ENCODE measurements around the gene CREG1. TPM values are rescaled to one million over a fixed set of nuclear protein-coding genes. Genes with fewer than 3 reads are reported as not detected.

CREG1 gene
- polyA plus RNA-seq, 1 experiment: 27.5 TPM

DNA sequence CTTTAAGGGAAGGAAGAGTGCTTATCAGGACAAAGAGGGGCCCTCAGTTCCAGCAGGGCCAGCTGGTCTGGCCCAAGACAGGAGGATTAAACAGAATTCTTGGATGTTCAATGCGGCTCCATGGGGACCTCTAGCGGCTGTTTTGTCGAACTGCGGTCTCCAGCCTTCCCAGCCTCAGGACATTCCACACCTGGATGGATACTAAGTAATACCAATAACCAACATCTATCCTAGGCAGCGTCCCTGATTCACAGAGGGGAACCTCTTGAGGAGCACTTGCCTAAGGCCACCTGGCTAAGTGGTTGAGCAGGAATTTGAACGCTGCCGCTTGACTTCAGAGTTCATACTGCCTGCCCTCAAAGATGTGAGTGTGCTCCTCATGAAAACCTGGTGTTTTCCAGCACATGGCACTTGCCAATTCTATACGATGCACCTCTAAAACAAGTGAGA, 19.7 kb downstream of the CREG1 start:
- CTCF ChIA-PET: interaction anchor here (0.6 to 3.6 kb wide), 40 partner anchors 8 to 649 kb away, joined by 3 to 39 read pairs (median 4); partner anchors contain the start of genes CD247 and CREG1
- no peak overlapping the region for H3K4me3 ChIP-seq (ENCODE audit: low read depth, low read length)
- H3K27me3 ChIP-seq (ENCODE audit: control insufficient read depth, insufficient read depth, low read length): peaks cover 2% of the 10 kb centered on the region; the same call in 1 of the 2 replicates
- TF ChIP-seq, protein P1, sequence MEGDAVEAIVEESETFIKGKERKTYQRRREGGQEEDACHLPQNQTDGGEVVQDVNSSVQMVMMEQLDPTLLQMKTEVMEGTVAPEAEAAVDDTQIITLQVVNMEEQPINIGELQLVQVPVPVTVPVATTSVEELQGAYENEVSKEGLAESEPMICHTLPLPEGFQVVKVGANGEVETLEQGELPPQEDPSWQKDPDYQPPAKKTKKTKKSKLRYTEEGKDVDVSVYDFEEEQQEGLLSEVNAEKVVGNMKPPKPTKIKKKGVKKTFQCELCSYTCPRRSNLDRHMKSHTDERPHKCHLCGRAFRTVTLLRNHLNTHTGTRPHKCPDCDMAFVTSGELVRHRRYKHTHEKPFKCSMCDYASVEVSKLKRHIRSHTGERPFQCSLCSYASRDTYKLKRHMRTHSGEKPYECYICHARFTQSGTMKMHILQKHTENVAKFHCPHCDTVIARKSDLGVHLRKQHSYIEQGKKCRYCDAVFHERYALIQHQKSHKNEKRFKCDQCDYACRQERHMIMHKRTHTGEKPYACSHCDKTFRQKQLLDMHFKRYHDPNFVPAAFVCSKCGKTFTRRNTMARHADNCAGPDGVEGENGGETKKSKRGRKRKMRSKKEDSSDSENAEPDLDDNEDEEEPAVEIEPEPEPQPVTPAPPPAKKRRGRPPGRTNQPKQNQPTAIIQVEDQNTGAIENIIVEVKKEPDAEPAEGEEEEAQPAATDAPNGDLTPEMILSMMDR (IDR thresholded peaks at IDR 0.05; ENCODE audit: insufficient read depth, low read depth, low read length): peak; percentile 94
- no peak for DNase-seq (ENCODE audit: low read depth)
- H3K36me3 ChIP-seq (ENCODE audit: control insufficient read depth, insufficient read depth, low read length): no peaks in the 10 kb centered on the region
- POLR2A ChIA-PET: no interaction called here

DNA sequence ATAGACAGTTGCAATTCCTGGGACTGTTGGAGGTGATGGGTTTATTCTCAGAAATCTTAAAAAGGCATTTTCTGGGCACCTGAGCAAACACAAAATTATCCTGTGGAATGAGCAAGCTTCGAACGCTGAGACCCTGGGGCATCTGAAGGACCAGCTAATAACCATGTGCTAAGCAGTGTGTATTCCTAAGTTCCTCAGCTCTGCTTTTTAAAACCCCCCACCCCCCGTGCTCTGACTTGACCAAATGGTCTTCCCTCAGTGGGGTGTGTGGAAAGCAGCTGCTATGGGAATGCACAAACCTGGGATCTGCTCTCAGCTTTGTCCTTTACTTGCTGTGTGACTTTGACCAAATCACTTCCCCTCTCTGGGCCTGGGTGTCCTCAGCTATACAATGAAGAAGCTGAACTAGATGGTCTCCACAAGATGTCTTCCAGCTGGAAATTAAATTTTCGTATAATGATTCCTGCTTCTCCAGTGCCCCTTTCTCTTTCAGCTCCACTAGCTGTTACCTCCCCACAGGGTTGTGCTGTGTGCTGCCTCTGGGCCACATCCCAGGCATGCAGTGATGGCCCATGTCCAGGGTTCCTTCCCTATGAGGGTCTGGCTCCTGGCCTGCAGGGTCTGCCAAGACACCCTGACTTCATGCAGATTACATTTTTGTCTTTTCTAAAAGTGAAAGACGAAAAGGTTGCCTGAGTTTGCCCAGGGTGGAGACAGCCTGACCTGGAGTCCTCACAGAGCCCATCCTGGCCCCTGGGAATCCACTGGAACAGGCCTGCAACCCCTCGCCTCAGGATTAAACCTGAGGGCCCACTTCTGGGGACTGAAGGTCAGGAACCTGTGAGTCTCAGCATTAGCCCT, 20.4 kb downstream of the CREG1 start:
- Histone ChIP-seq H3K4me3 (ENCODE audit: low read depth, low read length) (no peak overlapping the region), H3K27me3 (ENCODE audit: control insufficient read depth, insufficient read depth, low read length) (peaks cover 2% of the 10 kb centered on the region; the same call in 1 of the 2 replicates), H3K36me3 (ENCODE audit: control insufficient read depth, insufficient read depth, low read length) (no peaks in the 10 kb centered on the region)
- no peak for DNase-seq (ENCODE audit: low read depth)
- ChIA-PET CTCF (interaction anchor here (0.6 to 3.6 kb wide), 37 partner anchors 9 to 648 kb away, joined by 3 to 39 read pairs (median 4); partner anchors contain the start of genes CD247 and CREG1), POLR2A (no interaction called here)
- TF ChIP-seq, protein P1 (IDR thresholded peaks at IDR 0.05; ENCODE audit: insufficient read depth, low read depth, low read length): no peak

DNA sequence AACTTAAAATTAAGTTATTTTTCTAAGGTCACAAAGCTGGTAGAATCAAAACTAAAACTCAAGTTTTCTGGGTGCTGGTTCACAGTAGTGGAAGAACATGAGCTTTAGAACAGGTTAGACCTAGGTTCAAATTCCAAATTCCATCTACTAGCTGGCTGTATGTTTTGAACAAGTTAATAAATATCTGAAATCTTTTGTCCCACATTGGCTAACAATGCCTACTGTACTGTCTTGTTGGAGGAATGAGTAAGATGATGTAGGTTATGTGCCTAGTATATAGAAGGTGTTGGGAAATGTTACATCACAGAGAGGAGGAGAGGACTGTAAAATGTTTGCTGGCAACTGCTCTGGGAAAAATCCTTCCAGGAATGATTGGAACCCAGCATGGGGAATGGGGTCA, 21.2 kb downstream of the CREG1 start:
- TF ChIP-seq, protein P1 (IDR thresholded peaks at IDR 0.05; ENCODE audit: insufficient read depth, low read depth, low read length): no peak
- POLR2A ChIA-PET: no interaction called here
- no peaks in the 10 kb centered on the region for H3K36me3 ChIP-seq (ENCODE audit: control insufficient read depth, insufficient read depth, low read length)
- CTCF ChIA-PET: interaction anchor here (0.6 to 3.6 kb wide), 15 partner anchors 8 to 473 kb away, joined by 3 to 39 read pairs (median 11); partner anchors contain the start of gene CD247
- H3K4me3 ChIP-seq (ENCODE audit: low read depth, low read length): no peak overlapping the region
- H3K27me3 ChIP-seq (ENCODE audit: control insufficient read depth, insufficient read depth, low read length): peaks cover 2% of the 10 kb centered on the region; the same call in 1 of the 2 replicates
- DNase-seq (ENCODE audit: low read depth): no peak

DNA sequence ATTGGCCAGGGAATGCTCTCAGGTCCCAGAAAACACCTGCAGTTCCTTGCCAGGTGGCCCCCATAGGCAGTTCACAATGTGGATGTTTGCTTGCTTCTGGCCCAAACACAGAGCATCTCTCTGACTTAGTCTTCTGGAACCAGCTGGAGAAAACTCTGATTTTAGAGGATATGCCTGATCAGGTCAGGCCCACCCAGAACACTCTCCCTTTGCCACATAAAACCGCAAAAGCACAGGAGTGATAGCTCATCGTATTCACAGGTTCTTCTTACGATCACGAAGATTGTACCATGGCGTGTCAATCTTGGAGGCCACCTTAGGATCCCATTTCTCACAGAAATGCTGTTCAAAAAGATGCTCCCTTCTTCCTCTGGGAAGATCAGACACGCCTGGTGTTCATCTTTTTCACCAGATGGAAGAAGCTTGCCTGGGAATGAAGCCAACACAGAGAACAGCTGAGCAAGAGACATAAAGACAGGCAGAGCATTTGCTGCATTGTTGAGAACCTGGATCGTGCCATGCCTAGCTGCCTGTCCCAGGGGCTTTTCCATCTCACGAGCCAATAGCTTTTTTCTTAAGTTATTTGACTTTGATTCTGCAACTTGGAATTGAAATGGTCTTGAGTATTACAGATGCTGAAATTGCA, 23.6 kb downstream of the CREG1 start:
- TF ChIP-seq, protein P1 (IDR thresholded peaks at IDR 0.05; ENCODE audit: insufficient read depth, low read depth, low read length): no peak
- ChIA-PET CTCF (interaction anchor here (0.8 to 2.4 kb wide), 9 partner anchors 9 to 471 kb away, joined by 3 to 11 read pairs (median 4); no protein-coding TSS in a partner anchor), POLR2A (no interaction called here)
- Histone ChIP-seq H3K4me3 (ENCODE audit: low read depth, low read length) (no peak overlapping the region), H3K36me3 (ENCODE audit: control insufficient read depth, insufficient read depth, low read length) (no peaks in the 10 kb centered on the region), H3K27me3 (ENCODE audit: control insufficient read depth, insufficient read depth, low read length) (peaks cover 1% of the 10 kb centered on the region; the same call in 1 of the 2 replicates)
- no peak for DNase-seq (ENCODE audit: low read depth)

Data from BJ (cell line).